ENCODE data around the gene ZNF552. TPM values are rescaled to one million over a fixed set of nuclear protein-coding genes. Genes with fewer than 3 reads are reported as not detected.
"Not testable (repeated sequence)": the region's sequence is repeated elsewhere in the genome, so short reads cannot be mapped to it uniquely, and the experiment has no call there.

The ZNF552 gene
- polyA plus RNA-seq, 1 of the 3 experiments (the other 2 are of a cell fraction): 3.2 TPM

- H3K9ac ChIP-seq; POLR2A ChIA-PET; H3K9me3 ChIP-seq; H3K27me3 ChIP-seq (ENCODE audit: insufficient read depth); DNase-seq; H2AFZ ChIP-seq (ENCODE audit: low read depth); H3K9me2 ChIP-seq; H3K4me1 ChIP-seq (ENCODE audit: control insufficient read depth in 1 of 2, insufficient read depth in 2 of 2, low read depth in 1 of 2, low read length in 1 of 2); H4K20me1 ChIP-seq (ENCODE audit: insufficient read depth); H3F3A ChIP-seq (replicated peaks; ENCODE audit: insufficient read depth); H3K4me3 ChIP-seq (ENCODE audit: low read depth in 2 of 2, low read length in 1 of 2); H3K27ac ChIP-seq (ENCODE audit: low read depth in 2 of 2, low read length in 1 of 2); CTCF ChIA-PET; H3K4me2 ChIP-seq: not testable (repeated sequence)
- 94% methylated on average over 17 of the region's 17 CpGs for WGBS (ENCODE audit: low lambda C conversion rate)
- Histone ChIP-seq H3K79me2 (ENCODE audit: insufficient read depth) (peaks cover 25% of the 10 kb centered on the region; the same call in 1 of the 2 replicates), H3K36me3 (replicated peaks in 1 of 2; ENCODE audit: control insufficient read depth in 1 of 2, insufficient read depth in 2 of 2, low read length in 1 of 2) (peaks cover 16 to 17% of the 10 kb centered on the region in 2 experiments)
These were observed 4.1 kb downstream of the ZNF552 start for GRCh38 chr19:57810410-57811295.

GRCh38 chr19:57807541-57807940 lies 7.2 kb downstream of the ZNF552 start:
- no peaks in the 10 kb centered on the region for H3K27me3 ChIP-seq (ENCODE audit: insufficient read depth)
- WGBS (ENCODE audit: low lambda C conversion rate): 88% methylated on average over 2 of the region's 2 CpGs
- peaks cover 16 to 17% of the 10 kb centered on the region in 2 experiments for H3K36me3 ChIP-seq (replicated peaks in 1 of 2; ENCODE audit: control insufficient read depth in 1 of 2, insufficient read depth in 2 of 2, low read length in 1 of 2)
- no peak overlapping the region for H2AFZ ChIP-seq (ENCODE audit: low read depth)
- H4K20me1 ChIP-seq (ENCODE audit: insufficient read depth): no peaks in the 10 kb centered on the region
- TF ChIP-seq TEAD4 (IDR thresholded peaks at IDR 0.05; ENCODE audit: borderline replicate concordance, insufficient read depth) (no peak), CHD2 (IDR thresholded peaks at IDR 0.05; ENCODE audit: low read length, partially characterized antibody) (no peak), JUND (IDR thresholded peaks at IDR 0.05) (no peak), RAD21 (IDR thresholded peaks at IDR 0.05; ENCODE audit: low read length) (no peak), MAX (IDR thresholded peaks at IDR 0.05; ENCODE audit: low read depth) (no peak), GABPA (IDR thresholded peaks at IDR 0.05; ENCODE audit: low read depth) (no peak)
- TF ChIP-seq, protein P1, sequence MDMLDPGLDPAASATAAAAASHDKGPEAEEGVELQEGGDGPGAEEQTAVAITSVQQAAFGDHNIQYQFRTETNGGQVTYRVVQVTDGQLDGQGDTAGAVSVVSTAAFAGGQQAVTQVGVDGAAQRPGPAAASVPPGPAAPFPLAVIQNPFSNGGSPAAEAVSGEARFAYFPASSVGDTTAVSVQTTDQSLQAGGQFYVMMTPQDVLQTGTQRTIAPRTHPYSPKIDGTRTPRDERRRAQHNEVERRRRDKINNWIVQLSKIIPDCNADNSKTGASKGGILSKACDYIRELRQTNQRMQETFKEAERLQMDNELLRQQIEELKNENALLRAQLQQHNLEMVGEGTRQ (IDR thresholded peaks at IDR 0.05; ENCODE audit: borderline replicate concordance, low read depth, low read length): no peak
- TF ChIP-seq, protein P2, sequence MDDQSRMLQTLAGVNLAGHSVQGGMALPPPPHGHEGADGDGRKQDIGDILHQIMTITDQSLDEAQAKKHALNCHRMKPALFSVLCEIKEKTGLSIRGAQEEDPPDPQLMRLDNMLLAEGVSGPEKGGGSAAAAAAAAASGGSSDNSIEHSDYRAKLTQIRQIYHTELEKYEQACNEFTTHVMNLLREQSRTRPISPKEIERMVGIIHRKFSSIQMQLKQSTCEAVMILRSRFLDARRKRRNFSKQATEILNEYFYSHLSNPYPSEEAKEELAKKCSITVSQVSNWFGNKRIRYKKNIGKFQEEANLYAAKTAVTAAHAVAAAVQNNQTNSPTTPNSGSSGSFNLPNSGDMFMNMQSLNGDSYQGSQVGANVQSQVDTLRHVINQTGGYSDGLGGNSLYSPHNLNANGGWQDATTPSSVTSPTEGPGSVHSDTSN (IDR thresholded peaks at IDR 0.05): no peak
- H3F3A ChIP-seq (replicated peaks; ENCODE audit: insufficient read depth): peaks cover 9% of the 10 kb centered on the region
- CTCF ChIA-PET: no interaction called here
- no peaks in the 10 kb centered on the region for H3K9me3 ChIP-seq
- H3K4me2 ChIP-seq: no peak overlapping the region
- H3K4me1 ChIP-seq (ENCODE audit: control insufficient read depth in 1 of 2, insufficient read depth in 2 of 2, low read depth in 1 of 2, low read length in 1 of 2): no peaks in the 10 kb centered on the region; a peak in 1 of 4 replicates
- POLR2A ChIA-PET: no interaction called here
- no peak overlapping the region for H3K27ac ChIP-seq (ENCODE audit: low read depth in 2 of 2, low read length in 1 of 2)
- H3K4me3 ChIP-seq (ENCODE audit: low read depth in 2 of 2, low read length in 1 of 2): no peak overlapping the region
- peaks cover 11% of the 10 kb centered on the region; the same call in 1 of the 2 replicates for H3K79me2 ChIP-seq (ENCODE audit: insufficient read depth)
- H3K9me2 ChIP-seq: no peaks in the 10 kb centered on the region
- no peak overlapping the region for H3K9ac ChIP-seq
- no peak for DNase-seq
